NCI-H2107 treated with DMSO at 0.1 percent for 48 hours (cell line): Measurements from ENCODE around the gene IGFBP6.

Source experiments
- DNase-seq: peaks from one replicate; lab custom pipeline; 2025; ENCODE audit not compliant: unreplicated experiment; lab: John Stamatoyannopoulos, UW

Gene IGFBP6

GRCh38 chr12:53097564-53098353, at the start of gene IGFBP6:
Gene IGFBP6, plus strand, starts transcription at chr12:53097667. Its CDS starts 51 bp downstream, at chr12:53097718.
- peak; percentile 60 for DNase-seq

GRCh38 chr12:53048033-53048779, 49.3 kb upstream of the IGFBP6 start:
- DNase-seq: peak; percentile 24

- DNase-seq: no peak
Observed at GRCh38 chr12:53048780-53049401, 48.6 kb upstream of the IGFBP6 start.

- peak; percentile 13 for DNase-seq
Observed at GRCh38 chr12:53049571-53050318, 47.7 kb upstream of the IGFBP6 start, which contains the start of gene TNS2. Gene TNS2, plus strand, starts transcription at chr12:53050065. Its CDS starts 121 bp downstream, at chr12:53050186.

GRCh38 chr12:53050426-53051057, 46.9 kb upstream of the IGFBP6 start:
- DNase-seq: no peak

GRCh38 chr12:53051058-53051880, 46.2 kb upstream of the IGFBP6 start:
- DNase-seq: peak; percentile 24

- no peak for DNase-seq
Observed at GRCh38 chr12:53051881-53052412, 45.5 kb upstream of the IGFBP6 start.

- no peak for DNase-seq
Observed at GRCh38 chr12:53052419-53053217, 44.8 kb upstream of the IGFBP6 start.

- DNase-seq: peak; percentile 86
Observed at GRCh38 chr12:53053218-53054111, 44.0 kb upstream of the IGFBP6 start.

- DNase-seq: peak; percentile 95
Observed at GRCh38 chr12:53054112-53054878, 43.2 kb upstream of the IGFBP6 start.

GRCh38 chr12:53055471-53056266, 41.8 kb upstream of the IGFBP6 start:
- no peak for DNase-seq

- no peak for DNase-seq
Observed at GRCh38 chr12:53056296-53056695, 41.2 kb upstream of the IGFBP6 start.

GRCh38 chr12:53056901-53057300, 40.6 kb upstream of the IGFBP6 start:
- no peak for DNase-seq

- DNase-seq: no peak
Observed at GRCh38 chr12:53057816-53058500, 39.5 kb upstream of the IGFBP6 start.

GRCh38 chr12:53058674-53059433, 38.6 kb upstream of the IGFBP6 start:
- no peak for DNase-seq
